Activated T-helper 1 cell treated with anti-CD3 and anti-CD28 coated beads, Interleukin-2, amount 50 U/mL, for 16 hours (primary cell): ENCODE data around the gene AR.
"Not testable (repeated sequence)": the region's sequence is repeated elsewhere in the genome, so short reads cannot be mapped to it uniquely, and the experiment has no call there.

Experiments
- DNase-seq, 2 donors: peaks; one replicate each; pipeline ENCODE4 v3.0.0-alpha.2; 2020; ENCODE audit warnings: low read depth in 1 of 2, low spot score in 1 of 2

Gene AR

DNA sequence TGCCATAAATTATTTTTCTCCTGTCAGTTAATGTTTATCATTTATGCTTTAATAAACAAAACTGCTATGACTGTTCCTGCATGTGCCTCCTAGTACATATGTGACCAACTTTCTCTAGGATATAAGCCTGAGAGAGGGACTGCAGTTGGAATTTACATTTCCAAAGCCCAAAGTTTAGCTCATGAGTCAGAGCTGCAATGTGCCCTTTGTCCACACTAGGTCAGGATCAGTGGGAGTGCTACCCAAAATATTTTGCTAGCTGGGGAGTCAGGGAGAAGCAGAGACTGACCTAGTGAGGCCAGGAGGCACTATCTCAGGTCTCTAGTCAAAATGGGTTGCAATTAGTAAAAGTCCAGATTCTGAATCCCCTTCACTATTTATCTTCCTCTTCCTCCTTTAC is 92.7 kb downstream of the AR start:
- no peak for DNase-seq

GRCh38 chrX:67637293-67637692 is 93.5 kb downstream of the AR start:
- DNase-seq: not testable (repeated sequence)

- no peak for DNase-seq
Observed at GRCh38 chrX:67648361-67648760, 104.5 kb downstream of the AR start.

GRCh38 chrX:67651437-67652142 is 107.8 kb downstream of the AR start:
- no peak for DNase-seq

DNA sequence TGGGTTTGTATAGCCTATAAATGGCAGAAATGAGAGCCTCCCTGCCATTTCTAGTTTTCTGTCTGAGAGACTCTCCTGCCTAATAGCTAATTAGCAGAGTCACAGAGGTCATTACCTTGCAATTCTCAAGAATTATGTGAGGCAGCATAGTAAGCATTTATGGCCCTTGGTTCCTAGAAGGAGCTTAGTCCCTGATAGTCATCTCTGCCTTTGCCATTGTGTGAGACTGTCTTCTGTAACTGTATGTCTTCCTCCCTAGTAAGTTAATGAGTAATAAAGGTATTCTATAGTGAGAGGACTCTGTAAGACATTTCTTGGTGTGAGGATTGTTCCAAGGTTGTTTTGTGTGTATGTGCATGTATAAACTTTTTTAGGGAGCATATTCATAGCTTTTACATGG is 108.7 kb downstream of the AR start:
- DNase-seq: no peak

DNA sequence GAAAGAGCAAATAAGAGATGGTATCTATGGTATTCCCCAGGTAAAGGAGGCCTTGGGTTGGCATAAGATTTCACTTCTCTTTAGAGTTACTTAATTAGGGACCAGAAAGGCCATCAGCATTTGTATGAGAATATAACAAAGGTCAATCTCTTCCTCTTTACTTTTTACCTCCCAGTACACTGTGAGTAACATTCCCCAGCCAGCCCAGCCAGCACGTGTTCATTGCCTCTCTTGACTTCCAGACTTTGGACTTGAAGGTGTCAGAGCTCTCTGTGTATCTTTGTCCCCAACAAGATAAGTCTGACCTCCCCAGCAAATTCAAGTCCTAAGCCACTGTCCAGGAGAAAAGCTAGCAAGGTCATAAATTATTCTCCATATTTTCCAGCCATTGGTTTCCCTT is 110.5 kb downstream of the AR start:
- no peak for DNase-seq

DNA sequence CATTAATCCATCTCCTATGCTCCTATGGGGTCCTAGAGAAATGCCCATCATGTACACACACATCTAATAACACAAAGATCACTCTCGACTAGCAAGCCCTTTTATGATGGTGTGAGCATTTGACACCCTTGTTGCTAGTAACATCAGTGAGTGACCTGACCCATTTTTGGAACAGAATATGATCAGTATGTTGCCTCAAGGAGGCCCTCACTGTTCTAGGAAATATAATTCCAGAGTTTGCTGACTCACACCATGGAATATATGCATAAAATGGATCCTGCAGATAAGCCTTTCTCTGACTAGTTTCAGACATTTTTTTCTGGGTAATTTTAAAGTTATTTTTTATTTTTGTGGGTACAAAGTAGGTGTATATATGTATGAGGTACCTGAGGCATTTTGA is 121.8 kb downstream of the AR start:
- no peak for DNase-seq

DNA sequence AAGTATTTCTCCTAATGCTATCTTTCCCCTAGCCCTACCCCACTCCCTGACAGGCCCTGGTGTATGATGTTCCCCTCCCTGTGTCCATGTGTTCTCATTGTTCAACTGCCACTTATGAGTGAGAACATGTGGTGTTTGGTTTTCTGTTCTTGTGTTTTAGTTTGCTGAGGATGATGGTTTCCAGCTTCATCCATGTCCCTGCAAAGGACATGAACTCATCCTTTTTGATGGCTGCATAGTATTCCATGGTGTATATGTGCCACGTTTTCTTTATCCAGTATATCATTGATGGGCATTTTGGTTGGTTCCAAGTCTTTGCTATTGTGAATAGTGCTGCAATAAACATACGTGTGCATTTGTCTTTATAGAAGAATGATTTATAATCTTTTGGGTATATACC is 126.9 kb downstream of the AR start:
- DNase-seq: not testable (repeated sequence)

DNA sequence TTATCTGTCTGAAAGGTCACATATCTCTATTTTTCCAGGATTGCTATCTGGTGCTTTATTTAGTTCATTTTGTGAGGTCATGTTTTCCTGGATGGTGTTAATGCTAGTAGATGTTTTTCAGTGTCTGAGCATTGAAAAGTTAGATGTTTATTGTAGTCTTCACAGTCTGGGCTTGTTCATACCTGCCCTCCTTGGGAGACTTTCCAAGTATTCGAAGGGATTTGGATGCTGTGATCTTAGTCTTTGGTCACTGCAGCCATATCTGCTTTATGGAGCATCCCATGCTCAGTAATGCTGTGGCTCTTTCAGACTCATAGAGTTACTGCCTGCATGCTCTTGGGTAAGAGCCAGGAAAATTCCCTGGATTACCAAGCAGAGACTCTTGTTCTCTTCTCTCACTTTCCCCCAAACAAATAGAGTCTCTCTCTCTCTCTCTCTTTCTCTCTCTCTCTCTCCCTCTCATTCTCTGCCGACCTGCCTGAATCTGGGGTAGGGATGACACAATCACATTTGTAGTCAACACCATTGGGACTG is 130.0 kb downstream of the AR start:
- no peak for DNase-seq

GRCh38 chrX:67674741-67675140 is 130.9 kb downstream of the AR start:
- no peak for DNase-seq

GRCh38 chrX:67684136-67684535 is 140.3 kb downstream of the AR start:
- DNase-seq: no peak

- no peak for DNase-seq
Observed at GRCh38 chrX:67692246-67692645, 148.4 kb downstream of the AR start.

- no peak for DNase-seq
Observed at GRCh38 chrX:67693928-67694327, 150.1 kb downstream of the AR start.

DNA sequence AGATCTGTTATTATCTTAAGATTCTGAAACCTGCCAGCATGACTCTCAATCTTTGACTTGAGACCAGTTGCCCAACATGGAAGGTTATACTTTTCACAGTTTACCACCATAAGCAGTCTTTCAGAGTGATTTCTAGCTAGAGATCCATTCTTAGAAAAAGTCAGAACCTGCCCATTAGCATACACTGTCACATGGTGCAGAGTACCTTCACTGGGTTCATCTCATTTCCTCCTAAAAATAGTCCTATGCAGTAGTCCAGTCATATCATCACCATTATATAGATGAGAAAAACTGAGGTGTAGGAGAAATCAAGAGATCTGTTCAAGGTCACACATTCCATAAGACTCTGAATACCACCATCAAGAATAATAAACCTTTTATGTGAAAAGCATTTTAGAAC is 153.6 kb downstream of the AR start:
- DNase-seq: no peak

- no peak for DNase-seq
Observed at GRCh38 chrX:67700602-67701001, 156.8 kb downstream of the AR start.

DNA sequence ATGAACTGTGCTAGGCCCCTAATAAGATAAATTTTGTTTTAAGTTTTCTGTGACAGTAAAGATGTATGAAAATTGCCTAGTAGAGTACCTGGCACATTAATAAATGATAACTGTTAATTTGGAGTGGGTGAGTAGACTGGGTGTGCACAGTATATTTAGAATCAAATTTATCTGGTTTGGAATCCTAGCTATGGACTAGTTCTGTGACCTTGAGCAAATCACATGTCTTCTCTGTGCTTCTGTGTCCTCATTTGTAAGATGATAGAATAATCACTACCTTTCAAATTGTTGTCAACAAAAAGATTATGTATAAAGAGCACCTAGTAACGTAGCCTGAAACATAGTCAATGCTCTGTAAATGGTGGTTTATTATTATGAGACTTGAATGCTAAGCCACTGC is 170.2 kb downstream of the AR start:
- no peak for DNase-seq

DNA sequence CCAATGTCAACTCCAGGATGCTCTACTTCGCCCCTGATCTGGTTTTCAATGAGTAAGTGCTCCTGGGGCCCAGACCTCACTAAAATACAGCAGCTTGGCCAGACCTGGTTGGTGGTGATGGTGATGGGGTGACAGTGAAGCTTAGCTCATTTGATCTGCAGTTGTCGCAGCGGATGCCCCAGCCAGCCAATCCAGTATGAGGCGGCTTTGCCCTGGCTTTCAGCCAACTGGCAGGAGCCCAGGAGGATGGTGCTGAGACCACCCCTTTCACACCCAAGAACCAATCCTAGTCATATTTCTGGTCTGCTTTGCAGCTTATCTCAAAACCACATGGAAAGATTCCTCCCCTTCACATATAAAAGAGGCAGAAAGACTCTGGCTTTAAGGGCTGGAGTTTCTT is 173.8 kb downstream of the AR start:
- no peak for DNase-seq

DNA sequence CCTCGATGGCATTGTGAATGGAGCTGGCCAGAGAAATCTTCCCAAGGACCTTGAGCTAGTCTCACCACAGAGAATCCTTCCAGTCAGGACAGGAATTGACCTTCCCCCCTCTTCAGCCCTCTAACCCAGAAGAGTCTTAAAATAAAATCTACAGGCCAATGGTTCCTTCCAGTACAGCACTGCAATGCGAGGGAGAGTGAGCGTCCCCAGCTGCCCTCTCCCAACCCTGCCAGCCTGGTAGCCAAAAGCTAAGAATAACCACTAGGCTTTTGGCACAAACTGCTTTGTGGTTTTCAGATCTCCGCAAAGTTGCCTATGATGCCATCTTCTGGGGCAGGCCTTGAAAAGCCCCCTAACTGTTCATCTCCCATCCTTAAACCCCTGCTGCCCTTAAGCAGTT is 175.1 kb downstream of the AR start:
- no peak for DNase-seq

GRCh38 chrX:67720344-67720743 is 176.5 kb downstream of the AR start:
- no peak for DNase-seq

- DNase-seq: no peak
Observed at GRCh38 chrX:67721321-67721720, 177.5 kb downstream of the AR start.

DNA sequence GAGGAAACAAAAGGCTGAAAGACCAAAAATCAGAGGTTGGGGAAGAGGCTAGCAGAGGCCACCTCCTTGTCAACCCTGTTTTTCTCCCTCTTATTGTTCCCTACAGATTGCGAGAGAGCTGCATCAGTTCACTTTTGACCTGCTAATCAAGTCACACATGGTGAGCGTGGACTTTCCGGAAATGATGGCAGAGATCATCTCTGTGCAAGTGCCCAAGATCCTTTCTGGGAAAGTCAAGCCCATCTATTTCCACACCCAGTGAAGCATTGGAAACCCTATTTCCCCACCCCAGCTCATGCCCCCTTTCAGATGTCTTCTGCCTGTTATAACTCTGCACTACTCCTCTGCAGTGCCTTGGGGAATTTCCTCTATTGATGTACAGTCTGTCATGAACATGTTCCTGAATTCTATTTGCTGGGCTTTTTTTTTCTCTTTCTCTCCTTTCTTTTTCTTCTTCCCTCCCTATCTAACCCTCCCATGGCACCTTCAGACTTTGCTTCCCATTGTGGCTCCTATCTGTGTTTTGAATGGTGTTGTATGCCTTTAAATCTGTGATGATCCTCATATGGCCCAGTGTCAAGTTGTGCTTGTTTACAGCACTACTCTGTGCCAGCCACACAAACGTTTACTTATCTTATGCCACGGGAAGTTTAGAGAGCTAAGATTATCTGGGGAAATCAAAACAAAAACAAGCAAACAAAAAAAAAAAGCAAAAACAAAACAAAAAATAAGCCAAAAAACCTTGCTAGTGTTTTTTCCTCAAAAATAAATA is 179.9 kb downstream of the AR start:
- no peak for DNase-seq

DNA sequence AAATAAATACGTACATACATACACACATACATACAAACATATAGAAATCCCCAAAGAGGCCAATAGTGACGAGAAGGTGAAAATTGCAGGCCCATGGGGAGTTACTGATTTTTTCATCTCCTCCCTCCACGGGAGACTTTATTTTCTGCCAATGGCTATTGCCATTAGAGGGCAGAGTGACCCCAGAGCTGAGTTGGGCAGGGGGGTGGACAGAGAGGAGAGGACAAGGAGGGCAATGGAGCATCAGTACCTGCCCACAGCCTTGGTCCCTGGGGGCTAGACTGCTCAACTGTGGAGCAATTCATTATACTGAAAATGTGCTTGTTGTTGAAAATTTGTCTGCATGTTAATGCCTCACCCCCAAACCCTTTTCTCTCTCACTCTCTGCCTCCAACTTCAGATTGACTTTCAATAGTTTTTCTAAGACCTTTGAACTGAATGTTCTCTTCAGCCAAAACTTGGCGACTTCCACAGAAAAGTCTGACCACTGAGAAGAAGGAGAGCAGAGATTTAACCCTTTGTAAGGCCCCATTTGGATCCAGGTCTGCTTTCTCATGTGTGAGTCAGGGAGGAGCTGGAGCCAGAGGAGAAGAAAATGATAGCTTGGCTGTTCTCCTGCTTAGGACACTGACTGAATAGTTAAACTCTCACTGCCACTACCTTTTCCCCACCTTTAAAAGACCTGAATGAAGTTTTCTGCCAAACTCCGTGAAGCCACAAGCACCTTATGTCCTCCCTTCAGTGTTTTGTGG is 180.7 kb downstream of the AR start:
- DNase-seq: no peak
